HG03354 (cell line): ENCODE measurements around the gene MYORG.
A peak's percentile ranks its signal among the peaks of the same experiment; 100 is the strongest.
"Not testable (repeated sequence)": the region's sequence is repeated elsewhere in the genome, so short reads cannot be mapped to it uniquely, and the experiment has no call there.

Experiments used
- ATAC-seq: cut with Tn5 transposase; IDR thresholded peaks from one replicate; pipeline ENCODE4 v1.9.1; 2021; ENCODE audit warnings: mild to moderate bottlenecking; ENCODE audit not compliant: unreplicated experiment, poor library complexity, severe bottlenecking

Gene MYORG

GRCh38 chr9:34338665-34339385, 37.9 kb downstream of the MYORG start:
- no peak for ATAC-seq

- not testable (repeated sequence) for ATAC-seq
These were observed 38.6 kb downstream of the MYORG start for GRCh38 chr9:34338079-34338478.

- ATAC-seq, result no peak
These were observed 39.3 kb downstream of the MYORG start for GRCh38 chr9:34337403-34337802.

GRCh38 chr9:34335376-34335775, 41.3 kb downstream of the MYORG start:
- no peak for ATAC-seq

DNA sequence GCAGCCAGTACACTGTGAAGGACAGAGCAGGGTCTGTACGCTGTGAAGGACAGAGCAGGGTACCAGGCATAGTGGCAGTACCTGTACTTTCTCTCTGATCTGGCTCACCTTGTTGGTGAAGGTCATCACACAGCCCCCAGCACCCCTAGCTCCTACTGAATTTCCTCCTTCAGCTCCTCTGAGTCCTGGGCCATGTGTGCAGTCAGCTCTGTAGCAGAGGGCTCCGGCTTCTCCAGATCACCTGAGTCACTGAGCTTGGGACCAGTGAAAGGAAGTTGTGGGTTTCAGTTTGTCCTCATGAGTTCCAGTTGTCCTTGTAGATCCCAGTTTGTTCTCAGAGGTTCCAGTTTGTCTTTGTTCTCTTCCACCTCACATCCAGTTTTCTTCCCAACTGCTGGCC, 41.8 kb downstream of the MYORG start:
- no peak for ATAC-seq

- no peak for ATAC-seq
These were observed 42.3 kb downstream of the MYORG start for GRCh38 chr9:34334337-34334824.

DNA sequence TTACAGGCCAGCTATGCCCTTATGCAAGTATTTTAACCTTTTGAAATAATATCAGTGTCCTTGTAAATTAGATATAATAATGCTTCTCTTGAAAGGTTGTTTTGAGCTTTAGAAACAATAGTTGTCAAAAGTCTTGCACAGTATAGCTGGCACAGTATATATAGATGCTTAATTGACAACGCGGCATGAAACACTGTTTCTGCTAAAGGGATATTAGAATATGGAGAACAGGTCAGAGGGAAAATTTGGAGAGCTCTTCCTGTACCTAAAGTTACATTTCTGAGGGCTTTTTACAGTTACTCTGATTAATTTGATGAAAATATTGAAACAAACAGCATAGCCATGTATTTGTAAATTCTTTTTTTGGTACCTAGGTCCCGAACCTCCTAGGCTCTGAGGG, 42.9 kb downstream of the MYORG start:
- ATAC-seq, result no peak

GRCh38 chr9:34332076-34332964, 44.4 kb downstream of the MYORG start:
- ATAC-seq, result no peak

DNA sequence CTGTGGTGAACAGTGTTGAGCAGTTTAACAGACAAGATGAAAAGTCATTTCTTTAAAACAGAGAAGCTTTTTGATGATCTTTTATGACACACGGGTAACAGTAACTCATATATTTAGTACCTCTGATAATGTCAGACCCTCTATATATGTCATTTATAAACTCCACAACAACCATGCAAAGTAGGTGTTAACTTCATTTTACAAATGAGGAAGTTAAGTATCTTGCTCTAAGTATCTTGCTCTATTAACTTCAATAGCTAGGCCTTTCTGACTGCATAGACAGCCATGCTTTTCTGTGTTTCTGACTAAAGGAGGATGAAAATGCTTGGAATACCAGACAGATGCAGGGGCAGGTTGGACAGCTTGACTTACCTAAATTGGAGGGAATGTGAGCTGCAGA, 45.5 kb downstream of the MYORG start:
- no peak for ATAC-seq

GRCh38 chr9:34328987-34329832, 47.5 kb downstream of the MYORG start, which contains the start of the genes KIF24 and NUDT2:
Gene KIF24 (minus strand): TSS chr9:34329268. CDS start chr9:34311346, 17,922 bp downstream.
Gene NUDT2 (plus strand): TSS chr9:34329569. CDS start chr9:34339040, 9,471 bp downstream.
- ATAC-seq, result peak; percentile 96

DNA sequence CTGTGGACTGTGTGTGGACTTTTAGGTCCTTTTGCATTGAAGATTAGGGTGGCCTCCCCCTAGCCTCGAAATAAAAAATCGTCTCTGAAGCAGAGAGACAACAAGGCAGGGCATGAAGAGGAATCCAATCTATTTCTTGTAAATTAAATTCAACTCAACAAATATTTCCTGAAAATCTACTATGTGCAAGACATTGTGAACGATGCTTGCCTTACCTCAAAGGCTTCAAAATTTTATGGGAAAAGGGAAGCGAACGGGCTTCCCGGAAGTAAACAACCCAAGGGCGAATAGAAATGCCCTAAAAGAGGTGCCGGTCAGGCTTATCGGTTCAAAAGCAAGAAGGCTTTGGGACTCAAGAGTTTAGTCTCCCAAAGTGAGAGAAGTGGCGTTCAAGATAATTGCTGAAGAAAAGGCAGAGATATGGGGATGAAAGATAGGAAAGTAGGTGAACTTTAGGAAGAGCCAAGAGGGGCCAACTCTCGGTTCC, 48.2 kb downstream of the MYORG start:
- ATAC-seq, result peak; percentile 1

- no peak for ATAC-seq
These were observed 50.0 kb downstream of the MYORG start for GRCh38 chr9:34326690-34327089.

DNA sequence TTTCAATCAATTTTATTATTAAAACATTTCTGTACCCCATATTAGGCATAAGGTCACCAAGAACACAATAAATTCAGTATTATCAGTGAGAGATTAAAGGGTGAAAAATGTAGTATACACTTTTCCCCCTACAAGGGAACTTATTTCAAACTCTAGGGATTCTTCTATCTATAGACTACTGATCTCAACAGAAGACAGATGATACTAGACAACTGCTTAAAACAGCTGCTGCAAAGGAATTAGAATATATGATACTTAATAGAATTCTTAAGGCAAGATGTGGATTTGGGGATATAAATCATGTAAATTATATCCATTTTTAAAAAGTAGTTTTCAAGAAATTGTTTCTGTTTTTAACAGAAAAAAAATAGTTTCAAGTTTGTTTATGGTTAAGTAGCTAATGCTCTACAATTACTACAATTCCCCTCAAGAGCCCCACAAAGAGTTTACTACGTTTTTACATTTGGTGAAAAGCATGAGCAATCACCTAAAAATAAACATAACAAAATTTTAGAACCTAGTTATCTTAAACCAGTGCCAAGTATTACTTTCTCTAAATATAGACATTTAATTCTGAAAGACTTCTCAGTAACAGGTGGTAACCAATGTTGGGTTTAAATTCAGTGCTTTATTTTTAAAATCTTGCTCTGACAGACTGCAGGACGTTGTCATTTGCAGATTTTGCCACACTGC, 53.7 kb downstream of the MYORG start:
- no peak for ATAC-seq

- no peak for ATAC-seq
These were observed 55.2 kb downstream of the MYORG start for GRCh38 chr9:34321451-34321850.

- no peak for ATAC-seq
These were observed 58.4 kb downstream of the MYORG start for GRCh38 chr9:34318163-34318790.

DNA sequence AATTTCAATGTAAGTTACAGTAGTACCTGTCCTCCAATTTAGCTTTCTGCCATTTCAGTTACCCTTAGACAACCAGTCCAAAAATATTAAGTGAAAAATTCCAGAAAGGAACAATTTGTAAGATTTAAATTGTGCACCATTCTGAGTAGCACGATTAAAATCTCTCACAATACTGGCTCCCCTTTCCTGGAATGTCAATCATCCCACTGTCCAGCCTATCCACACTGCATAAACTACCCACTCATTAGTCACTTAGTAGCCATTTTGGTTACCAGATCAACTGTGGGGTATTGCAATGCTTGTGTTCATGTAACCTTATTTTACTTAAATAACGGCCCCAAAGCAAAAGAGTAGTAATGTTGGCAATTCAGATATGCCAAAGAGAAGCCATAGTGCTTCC, 59.3 kb downstream of the MYORG start:
- ATAC-seq, result no peak
